ENCODE measurements around the gene RBM23. TPM values are rescaled to one million over a fixed set of nuclear protein-coding genes. Genes with fewer than 3 reads are reported as not detected.

The RBM23 gene
- total and polyA plus RNA-seq, 2 of the 8 experiments (the other 6 are each of a cell fraction or from before 2014, with no cell fraction given) = 41.2 to 43.3 TPM

GRCh38 chr14:22900081-22900799, 18.7 kb downstream of the RBM23 start:
- Histone ChIP-seq H4K8ac (ENCODE audit: extremely low read depth, insufficient read depth, low read length) (no peak overlapping the region), H4K91ac (replicated peaks; ENCODE audit: insufficient read length, low read length) (no peak overlapping the region), H2AK5ac (ENCODE audit: low read depth, low read length) (no peak overlapping the region), H3K36me3 (ENCODE audit: control insufficient read depth in 2 of 4, insufficient read depth in 4 of 4, low read length in 3 of 4) (peaks cover 23 to 40% (median 36%) of the 10 kb centered on the region in 4 experiments), H3K4ac (replicated peaks; ENCODE audit: insufficient read length, low read depth, low read length) (no peak overlapping the region), H3K14ac (ENCODE audit: insufficient read length) (no peak overlapping the region), H2BK15ac (ENCODE audit: low read length) (no peak overlapping the region), H3K79me1 (ENCODE audit: low read depth, low read length) (no peaks in the 10 kb centered on the region), H3K4me3 (ENCODE audit: extremely low read depth in 1 of 4, insufficient read depth in 2 of 4, low read depth in 3 of 4, low read length in 4 of 4) (0 out of 8 replicates have a peak overlapping the region, but pooled peaks of 1 of the 4 experiments have one; percentile 13), H3K27me3 (replicated peaks in 1 of 4; ENCODE audit: control insufficient read depth in 3 of 4, extremely low read depth in 1 of 4, insufficient read depth in 3 of 4, low read length in 3 of 4) (peaks cover 10 to 35% (median 28%) of the 10 kb centered on the region in 4 experiments), H3K23me2 (ENCODE audit: low read depth, low read length) (no peaks in the 10 kb centered on the region), H3K4me1 (replicated peaks in 1 of 4; ENCODE audit: control insufficient read depth in 3 of 4, insufficient read depth in 4 of 4, low read length in 3 of 4) (peaks cover 0 to 8% (median 4%) of the 10 kb centered on the region in 4 experiments; a peak in 2 of 7 replicates), H3K9me3 (ENCODE audit: insufficient read depth in 2 of 2, low read depth in 1 of 2, low read length in 1 of 2) (no peaks in the 10 kb centered on the region), H3K4me2 (ENCODE audit: insufficient read depth in 1 of 2, low read depth in 2 of 2, low read length in 2 of 2) (peak overlapping the region in 1 of 2 experiments; percentile 35; a peak in 1 of 4 replicates), H3K27ac (ENCODE audit: low read depth, low read length) (no peak overlapping the region), H3K79me2 (ENCODE audit: control insufficient read depth in 1 of 2, insufficient read depth in 2 of 2, low read length in 2 of 2) (no peaks in the 10 kb centered on the region), H3K18ac (ENCODE audit: extremely low read depth, low read length) (no peak overlapping the region), H2BK12ac (ENCODE audit: low read depth, low read length) (no peak overlapping the region), H2BK120ac (replicated peaks; ENCODE audit: low read depth, low read length) (no peak overlapping the region), H4K5ac (ENCODE audit: insufficient read length, low read depth, low read length) (no peak overlapping the region), H4K20me1 (replicated peaks in 1 of 2; ENCODE audit: control insufficient read depth in 1 of 2, insufficient read depth in 2 of 2, low read length in 2 of 2) (peaks cover 5 to 10% of the 10 kb centered on the region in 2 experiments), H3K9ac (replicated peaks in 1 of 4; ENCODE audit: extremely low read depth in 1 of 4, low read depth in 3 of 4, low read length in 3 of 4) (no peak overlapping the region), H2AFZ (ENCODE audit: low read length) (no peak overlapping the region), H2BK20ac (ENCODE audit: low read length) (no peak overlapping the region), H2BK5ac (ENCODE audit: low read depth, low read length) (no peak overlapping the region), H3K23ac (ENCODE audit: insufficient read length) (no peak overlapping the region), H3K56ac (replicated peaks; ENCODE audit: insufficient read length, low read depth, low read length) (no peak overlapping the region)
- POLR2A ChIA-PET (ENCODE audit: partially characterized antibody) = interaction anchor here (0.7 to 4.3 kb wide), 7 partner anchors 11 to 79 kb away, joined by 3 to 22 read pairs (median 5); partner anchors contain the start of genes PRMT5 and REM2
- no peak for FAIRE-seq
- CTCF ChIA-PET (ENCODE audit: partially characterized antibody) = interaction anchor here (0.6 to 14.2 kb wide), 24 partner anchors 10 to 341 kb away, joined by 3 to 158 read pairs (median 4); partner anchors contain the start of genes HAUS4, LRP10, MMP14 and RBM23
- peak in 1 of 2 experiments; percentile 58 for DNase-seq (ENCODE audit: low read depth in 1 of 2, low spot score in 2 of 2)
- WGBS, 2 experiments (ENCODE audit: extremely low coverage in 1 of 2, insufficient coverage in 1 of 2, insufficient read length in 1 of 2, insufficient replicate concordance in 2 of 2, low coverage in 1 of 2, low lambda C conversion rate in 2 of 2, missing lambda C conversion rate in 1 of 2) = 11% methylated on average over 3 of the region's 3 CpGs; no CpG with 5 or more reads in 1 of the 2 experiments
- TF ChIP-seq ASH2L (IDR thresholded peaks at IDR 0.05; ENCODE audit: low read length) = no peak
- TF ChIP-seq SAP30 (IDR thresholded peaks at IDR 0.05; ENCODE audit: insufficient read depth, insufficient replicate concordance, low read length) = no peak
- no peak for TF ChIP-seq KDM4A (IDR thresholded peaks at IDR 0.05; ENCODE audit: low read depth, low read length, severe bottlenecking)
- TF ChIP-seq FOSL1 (IDR thresholded peaks at IDR 0.05; ENCODE audit: insufficient read depth, low read depth, low read length) = no peak
- TF ChIP-seq BACH1 (IDR thresholded peaks at IDR 0.05; ENCODE audit: low read length) = no peak
- TF ChIP-seq MAX (IDR thresholded peaks at IDR 0.05) = 0 out of 2 replicates have a peak, but pooled peaks have one; percentile 11
- TF ChIP-seq ATF2 (IDR thresholded peaks at IDR 0.05; ENCODE audit: low read length) = no peak
- TF ChIP-seq NANOG (IDR thresholded peaks at IDR 0.05; ENCODE audit: insufficient read depth, low read depth, low read length, poor library complexity, severe bottlenecking) = no peak
